Bronchial epithelial cell (primary cell): ENCODE data around the gene NAGLU. TPM values are rescaled to one million over a fixed set of nuclear protein-coding genes. Genes with fewer than 3 reads are reported as not detected.

Experiments
- DNase-seq: peaks from one replicate; pipeline ENCODE4 v3.0.0-alpha.2; 2010; ENCODE audit warnings: low read depth
- FAIRE-seq: peaks from 2 replicates; lab custom pipeline; 2011; peaks lifted over from hg19 to GRCh38; lab: Jason Lieb, UNC
- H3K27me3 ChIP-seq: 2 replicates; pipeline ENCODE4 v1.5.1; 2011; ENCODE audit warnings: low read length; ENCODE audit not compliant: control insufficient read depth, insufficient read depth
- H3K36me3 ChIP-seq: 2 replicates; pipeline ENCODE4 v1.5.1; 2011; ENCODE audit warnings: low read length; ENCODE audit not compliant: control insufficient read depth, insufficient read depth
- H3K4me3 ChIP-seq: 2 replicates; pipeline ENCODE4 v1.5.1; 2011; ENCODE audit warnings: mild to moderate bottlenecking, low read depth, low read length, control low read depth
- CTCF ChIP-seq: IDR thresholded peaks from 2 replicates; pipeline ENCODE4 v1.5.1; 2011; ENCODE audit warnings: mild to moderate bottlenecking, moderate library complexity, low read length, control low read depth, inconsistent platforms; ENCODE audit not compliant: insufficient read depth, severe bottlenecking
- total RNA-seq: library from RNA; depleted of rRNA; stranded (reverse); fragments of >200 nt; gene quantifications from 2 replicates; pipeline ENCODE4 v1.2.1, GENCODE V29; 2014

Gene NAGLU
- 8.4 and 14.2 TPM in 2 replicates for total RNA-seq

GRCh38 chr17:42536048-42536371 is at the start of gene NAGLU:
NAGLU (plus strand) TSS chr17:42536241; CDS start chr17:42536273, 32 bp downstream.
- Histone ChIP-seq H3K36me3 (peaks cover 1% of the 10 kb centered on the region), H3K27me3 (no peaks in the 10 kb centered on the region), H3K4me3 (peak within 1 kb of the TSS; percentile 60)
- no peak for TF ChIP-seq CTCF
- no peak for FAIRE-seq
- DNase-seq, result peak; percentile 36

- TF ChIP-seq CTCF, result no peak
- H3K36me3 ChIP-seq, result peaks cover 7% of the 10 kb centered on the region
- FAIRE-seq (no peak), DNase-seq (no peak)
- H3K4me3 ChIP-seq, result no peak overlapping the region
- no peaks in the 10 kb centered on the region for H3K27me3 ChIP-seq
Observed at GRCh38 chr17:42488032-42488431, 48.0 kb upstream of the NAGLU start.

GRCh38 chr17:42493319-42493718 is 42.7 kb upstream of the NAGLU start:
- no peak overlapping the region for H3K4me3 ChIP-seq
- FAIRE-seq, result no peak
- no peak for TF ChIP-seq CTCF
- H3K36me3 ChIP-seq, result peaks cover 4% of the 10 kb centered on the region
- DNase-seq, result no peak
- no peaks in the 10 kb centered on the region for H3K27me3 ChIP-seq

GRCh38 chr17:42494673-42495072 is 41.4 kb upstream of the NAGLU start:
- H3K27me3 ChIP-seq, result no peaks in the 10 kb centered on the region
- FAIRE-seq (no peak), DNase-seq (no peak)
- no peak overlapping the region for H3K4me3 ChIP-seq
- TF ChIP-seq CTCF, result no peak
- peaks cover 3% of the 10 kb centered on the region for H3K36me3 ChIP-seq

- Histone ChIP-seq H3K36me3 (peaks cover 3% of the 10 kb centered on the region), H3K27me3 (no peaks in the 10 kb centered on the region), H3K4me3 (no peak overlapping the region)
- no peak for FAIRE-seq
- DNase-seq, result no peak
- TF ChIP-seq CTCF, result no peak
Observed at GRCh38 chr17:42498828-42499227, 37.2 kb upstream of the NAGLU start.

GRCh38 chr17:42502091-42502490 is 34.0 kb upstream of the NAGLU start:
- H3K4me3 ChIP-seq, result no peak overlapping the region
- peaks cover 2% of the 10 kb centered on the region for H3K36me3 ChIP-seq
- H3K27me3 ChIP-seq, result no peaks in the 10 kb centered on the region
- no peak for TF ChIP-seq CTCF
- DNase-seq (no peak), FAIRE-seq (no peak)
